Caco-2 (cell line): ENCODE measurements around the gene GRIK3. TPM values are rescaled to one million over a fixed set of nuclear protein-coding genes. Genes with fewer than 3 reads are reported as not detected.

Source experiments
- BruUV-seq: library from RNA; stranded (reverse); fragments of 400-500 nt; replicated peaks from 2 replicates; lab custom pipeline; 2021; lab: Mats Ljungman, UMichigan
- CTCF ChIA-PET: fragments of 300-600 bp; sonication (Branson Sonifier 250); formaldehyde crosslinking; loops from one replicate; lab custom pipeline; 2022; ENCODE audit warnings: antibody characterized with exemption; lab: Charles Lee
- POLR2A ChIA-PET: fragments of 300-600 bp; sonication (Branson Sonifier 250); formaldehyde crosslinking; loops from one replicate; lab custom pipeline; 2022; ENCODE audit warnings: antibody characterized with exemption; lab: Charles Lee
- DNase-seq, 2 experiments: peaks; one replicate each; pipeline versions ENCODE4 v3.0.0 to v3.0.0-alpha.2; 2020 to 2022
- H3K27me3 ChIP-seq: replicated peaks from 2 replicates; pipeline ENCODE4 v1.6.0; 2011; ENCODE audit warnings: low read length; ENCODE audit not compliant: control insufficient read depth, insufficient read depth
- H3K36me3 ChIP-seq: 2 replicates; pipeline ENCODE4 v1.5.1; 2011; ENCODE audit warnings: low read length; ENCODE audit not compliant: control insufficient read depth, insufficient read depth
- H3K4me1 ChIP-seq: fragments of 250-450 bp; sonication (Bioruptor Pico); 2 replicates; pipeline ENCODE4 v1.5.1; 2020; ENCODE audit warnings: mild to moderate bottlenecking
- H3K4me3 ChIP-seq: 2 replicates; pipeline ENCODE4 v1.5.1; 2011; ENCODE audit warnings: low read depth, mild to moderate bottlenecking, control low read depth, low read length
- H3K9me3 ChIP-seq: fragments of 250-450 bp; sonication (Bioruptor Pico); 2 replicates; pipeline ENCODE4 v1.5.1; 2020; ENCODE audit warnings: mild to moderate bottlenecking, moderate library complexity
- H3K27ac Mint-ChIP-seq: one replicate; pipeline ENCODE4 v1.8.0; 2022; ENCODE audit warnings: mixed read lengths; ENCODE audit not compliant: unreplicated experiment
- H3K27me3 Mint-ChIP-seq: one replicate; pipeline ENCODE4 v1.8.0; 2022; ENCODE audit warnings: mixed read lengths; ENCODE audit not compliant: insufficient read depth, unreplicated experiment
- H3K36me3 Mint-ChIP-seq: one replicate; pipeline ENCODE4 v1.8.0; 2022; ENCODE audit warnings: mild to moderate bottlenecking, mixed read lengths; ENCODE audit not compliant: insufficient read depth, unreplicated experiment
- H3K4me1 Mint-ChIP-seq: one replicate; pipeline ENCODE4 v1.8.0; 2022; ENCODE audit warnings: low read depth, mixed read lengths; ENCODE audit not compliant: unreplicated experiment
- H3K4me3 Mint-ChIP-seq: one replicate; pipeline ENCODE4 v1.8.0; 2022; ENCODE audit warnings: mild to moderate bottlenecking, moderate library complexity, mixed read lengths; ENCODE audit not compliant: unreplicated experiment
- H3K9me3 Mint-ChIP-seq: one replicate; pipeline ENCODE4 v1.8.0; 2022; ENCODE audit warnings: mixed read lengths; ENCODE audit not compliant: unreplicated experiment
- CTCF ChIP-seq, 2 experiments: fragments of 200-600 bp in 1 of 2; IDR thresholded peaks; 1 replicate in 1 of 2; 2 replicates in 1 of 2; pipeline versions ENCODE4 v1.5.1 to v1.8.0; 2011 to 2022; ENCODE audit warnings: antibody characterized with exemption in 1 of 2, control low read depth in 1 of 2, inconsistent platforms in 1 of 2, low read depth in 1 of 2, low read length in 1 of 2, mild to moderate bottlenecking in 1 of 2, moderate library complexity in 1 of 2; ENCODE audit not compliant: insufficient read depth in 1 of 2, severe bottlenecking in 1 of 2, unreplicated experiment in 1 of 2
- intact Hi-C: fragments of 100-400 bp; cut with micrococcal nuclease; formaldehyde crosslinking; loops from one replicate; pipeline ENCODE4 v1.10.0; 2022; ENCODE audit not compliant: unreplicated experiment
- total RNA-seq: library from RNA; stranded (reverse); gene quantifications from 2 replicates; pipeline ENCODE4 v1.2.3, GENCODE V29; 2022

Gene GRIK3
- total RNA-seq, 1 experiment from 2014 or later, result not detected

DNA sequence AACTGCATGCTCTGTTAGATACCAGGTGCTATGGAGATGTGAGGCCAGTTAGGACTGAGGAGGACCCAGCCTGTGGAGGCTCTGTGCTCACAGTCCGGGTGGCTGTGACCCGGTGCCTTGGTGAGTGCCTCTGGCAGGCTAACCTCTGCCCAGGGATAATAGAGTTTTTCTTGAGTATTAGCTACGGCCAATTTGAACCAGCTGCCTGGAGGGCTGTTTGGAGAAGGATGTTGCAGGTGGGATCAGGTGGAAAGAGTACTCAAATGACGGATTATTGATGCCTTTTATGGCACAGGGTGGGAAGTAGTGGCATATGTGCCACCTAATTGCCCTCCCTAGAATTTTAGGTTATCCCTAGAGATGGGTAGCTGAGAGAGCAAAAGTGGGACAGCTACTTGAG lies 182.7 kb downstream of the GRIK3 start:
- ChIA-PET POLR2A (no interaction called here), CTCF (no interaction called here)
- intact Hi-C loops, result no loop called here
- no peaks in the 10 kb centered on the region for H3K36me3 ChIP-seq
- peaks cover 25% of the 10 kb centered on the region for H3K27me3 Mint-ChIP-seq
- no peak for TF ChIP-seq CTCF (IDR thresholded peaks at IDR 0.05; ENCODE audit: insufficient read depth in 1 of 2, low read depth in 1 of 2, low read length in 1 of 2, severe bottlenecking in 1 of 2, unreplicated experiment in 1 of 2)
- H3K4me3 Mint-ChIP-seq, result no peak overlapping the region
- no peaks in the 10 kb centered on the region for H3K36me3 Mint-ChIP-seq
- H3K9me3 Mint-ChIP-seq, result no peaks in the 10 kb centered on the region
- no peaks in the 10 kb centered on the region for H3K9me3 ChIP-seq
- H3K4me1 ChIP-seq, result no peaks in the 10 kb centered on the region
- no peak overlapping the region for H3K27ac Mint-ChIP-seq
- no TSS peak for BruUV-seq
- no peak for DNase-seq
- H3K27me3 ChIP-seq, result peaks cover 2% of the 10 kb centered on the region; the same call in 1 of the 2 replicates
- H3K4me1 Mint-ChIP-seq, result no peaks in the 10 kb centered on the region
- H3K4me3 ChIP-seq, result no peak overlapping the region

DNA sequence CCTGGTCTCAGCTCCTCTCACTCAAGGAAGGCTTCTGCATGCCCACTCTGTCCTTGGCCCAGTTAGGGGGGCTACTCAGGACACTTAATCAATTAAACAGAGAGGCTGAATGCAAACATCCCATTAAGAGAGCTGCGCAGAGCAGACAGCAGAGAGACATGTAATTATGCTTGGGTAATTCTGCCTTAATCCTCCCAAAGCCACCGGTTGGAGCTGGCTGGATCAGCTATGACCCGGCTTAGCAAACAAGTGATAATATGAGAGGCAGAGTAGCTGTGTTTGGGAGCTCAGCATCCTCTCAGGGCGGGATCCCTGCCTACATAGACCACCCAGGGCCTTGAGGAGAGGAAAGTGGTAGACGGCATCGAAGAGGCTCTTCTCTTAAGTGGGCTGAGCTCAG lies 183.2 kb downstream of the GRIK3 start:
- TF ChIP-seq CTCF (IDR thresholded peaks at IDR 0.05; ENCODE audit: insufficient read depth in 1 of 2, low read depth in 1 of 2, low read length in 1 of 2, severe bottlenecking in 1 of 2, unreplicated experiment in 1 of 2), result no peak
- Histone ChIP-seq H3K4me3 (no peak overlapping the region), H3K4me1 (no peaks in the 10 kb centered on the region), H3K9me3 (no peaks in the 10 kb centered on the region), H3K27me3 (peaks cover 2% of the 10 kb centered on the region; the same call in 1 of the 2 replicates), H3K36me3 (no peaks in the 10 kb centered on the region)
- Mint-ChIP-seq H3K9me3 (no peaks in the 10 kb centered on the region), H3K36me3 (no peaks in the 10 kb centered on the region), H3K27ac (no peak overlapping the region), H3K27me3 (peaks cover 20% of the 10 kb centered on the region), H3K4me1 (no peaks in the 10 kb centered on the region), H3K4me3 (no peak overlapping the region)
- intact Hi-C loops, result no loop called here
- ChIA-PET POLR2A (no interaction called here), CTCF (no interaction called here)
- DNase-seq, result no peak
- no TSS peak for BruUV-seq

DNA sequence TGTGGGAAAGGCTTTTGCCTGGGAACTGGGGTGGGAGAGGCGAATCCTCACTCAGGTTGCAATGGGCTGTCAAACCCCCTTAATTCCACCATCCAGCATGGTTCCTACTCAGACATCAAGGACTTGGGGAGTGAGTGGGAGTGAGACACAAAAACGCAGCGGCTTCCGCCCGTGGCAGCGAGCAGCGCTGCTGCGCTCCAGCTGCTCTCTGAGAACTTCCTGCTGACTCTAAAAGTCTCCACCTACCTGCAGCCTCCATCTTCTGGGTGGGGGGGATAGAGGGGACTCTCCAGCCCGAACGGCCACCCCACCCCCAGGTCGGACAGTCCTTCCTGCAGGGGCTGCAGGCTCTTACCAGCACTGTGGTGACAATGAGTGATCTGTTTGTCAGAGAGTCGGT lies 184.4 kb downstream of the GRIK3 start:
- CTCF ChIA-PET, result no interaction called here
- H3K9me3 ChIP-seq, result no peaks in the 10 kb centered on the region
- Mint-ChIP-seq H3K4me1 (no peaks in the 10 kb centered on the region), H3K4me3 (no peak overlapping the region), H3K27me3 (peaks cover 18% of the 10 kb centered on the region), H3K27ac (no peak overlapping the region), H3K36me3 (no peaks in the 10 kb centered on the region), H3K9me3 (no peaks in the 10 kb centered on the region)
- no peaks in the 10 kb centered on the region for H3K36me3 ChIP-seq
- peaks cover 1% of the 10 kb centered on the region; the same call in 1 of the 2 replicates for H3K27me3 ChIP-seq
- no peak for DNase-seq
- intact Hi-C loops, result no loop called here
- H3K4me3 ChIP-seq, result no peak overlapping the region
- TF ChIP-seq CTCF (IDR thresholded peaks at IDR 0.05; ENCODE audit: insufficient read depth in 1 of 2, low read depth in 1 of 2, low read length in 1 of 2, severe bottlenecking in 1 of 2, unreplicated experiment in 1 of 2), result no peak
- POLR2A ChIA-PET, result no interaction called here
- no peaks in the 10 kb centered on the region for H3K4me1 ChIP-seq
- no TSS peak for BruUV-seq
